ENCODE data around the gene DAB1.

DAB1 gene

DNA sequence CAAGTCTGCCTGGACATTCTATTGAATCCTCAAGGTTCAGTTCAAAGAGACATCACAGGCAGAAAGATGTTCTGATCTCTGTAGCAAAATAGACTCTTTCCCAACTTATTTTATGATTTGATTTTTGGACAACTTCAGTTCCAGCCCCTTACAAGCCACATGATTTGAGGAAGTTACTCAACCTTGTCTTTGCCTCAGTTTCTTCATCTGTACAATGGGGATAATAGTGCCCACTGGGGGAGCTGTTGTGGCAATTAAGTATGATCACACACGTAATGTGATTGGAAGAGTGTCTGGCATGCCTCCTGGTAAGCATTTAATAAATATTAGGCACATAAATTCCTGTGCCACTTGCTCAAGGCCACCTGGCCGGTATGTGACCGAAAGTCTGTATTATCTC is 130.6 kb downstream of the DAB1 start:
- no peaks in the 10 kb centered on the region for H3F3A ChIP-seq (ENCODE audit: insufficient read depth, low read length)
- peak; percentile 15; the same call in 1 of the 2 replicates for TF ChIP-seq CTCF (IDR thresholded peaks at IDR 0.05; ENCODE audit: low read length)
- no peak for TF ChIP-seq EZH2 (IDR thresholded peaks at IDR 0.05; ENCODE audit: borderline replicate concordance, low read length)
- no peaks in the 10 kb centered on the region for H3K27me3 ChIP-seq (ENCODE audit: insufficient read depth, low read length)
- H3K36me3 ChIP-seq (ENCODE audit: insufficient read depth, low read length): no peaks in the 10 kb centered on the region
- no peaks in the 10 kb centered on the region for H3K79me2 ChIP-seq (ENCODE audit: insufficient read depth, low read length)
- H3K4me2 ChIP-seq (ENCODE audit: low read length): no peak overlapping the region
- no peaks in the 10 kb centered on the region for H3K9me2 ChIP-seq (ENCODE audit: low read depth, low read length)
- no peaks in the 10 kb centered on the region for H3K4me1 ChIP-seq (ENCODE audit: insufficient read depth, low read length, severe bottlenecking)
- no peak overlapping the region for H3K27ac ChIP-seq (ENCODE audit: low read depth, low read length, poor library complexity, severe bottlenecking)
- H3K9me3 ChIP-seq (ENCODE audit: low read length): no peaks in the 10 kb centered on the region
- H3K4me3 ChIP-seq (ENCODE audit: low read depth, low read length, poor library complexity, severe bottlenecking): no peak overlapping the region
- no peak overlapping the region for H2AFZ ChIP-seq (ENCODE audit: low read length)
- no peak overlapping the region for H3K9ac ChIP-seq (ENCODE audit: low read length)
- no peaks in the 10 kb centered on the region for H4K20me1 ChIP-seq (ENCODE audit: insufficient read depth, low read length)

DNA sequence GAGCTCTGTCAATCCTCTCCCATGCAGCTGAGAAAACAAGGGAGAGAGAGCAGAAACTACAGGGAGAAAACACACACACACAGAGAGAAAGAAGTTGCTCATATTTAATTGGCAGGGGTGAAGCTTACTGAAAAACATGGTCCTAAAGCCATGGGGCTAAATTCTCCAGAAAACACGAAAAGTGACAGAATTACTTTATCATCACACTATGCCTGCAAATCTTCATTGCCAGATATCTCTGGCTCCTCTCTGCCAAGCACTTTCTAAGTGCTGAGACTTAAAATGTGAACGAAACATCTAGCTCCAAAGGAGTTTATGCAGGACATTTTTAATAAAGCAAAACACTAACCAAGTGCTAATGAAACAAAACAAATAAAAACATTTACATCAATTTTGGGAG is 134.1 kb downstream of the DAB1 start:
- no peaks in the 10 kb centered on the region for H3K27me3 ChIP-seq (ENCODE audit: insufficient read depth, low read length)
- no peak overlapping the region for H3K9ac ChIP-seq (ENCODE audit: low read length)
- H3K9me2 ChIP-seq (ENCODE audit: low read depth, low read length): no peaks in the 10 kb centered on the region
- no peak overlapping the region for H3K4me3 ChIP-seq (ENCODE audit: low read depth, low read length, poor library complexity, severe bottlenecking)
- no peaks in the 10 kb centered on the region for H4K20me1 ChIP-seq (ENCODE audit: insufficient read depth, low read length)
- H3K36me3 ChIP-seq (ENCODE audit: insufficient read depth, low read length): no peaks in the 10 kb centered on the region
- H2AFZ ChIP-seq (ENCODE audit: low read length): no peak overlapping the region
- H3F3A ChIP-seq (ENCODE audit: insufficient read depth, low read length): no peaks in the 10 kb centered on the region
- H3K27ac ChIP-seq (ENCODE audit: low read depth, low read length, poor library complexity, severe bottlenecking): no peak overlapping the region
- H3K4me2 ChIP-seq (ENCODE audit: low read length): no peak overlapping the region
- TF ChIP-seq EZH2 (IDR thresholded peaks at IDR 0.05; ENCODE audit: borderline replicate concordance, low read length) (no peak), CTCF (IDR thresholded peaks at IDR 0.05; ENCODE audit: low read length) (no peak)
- no peaks in the 10 kb centered on the region for H3K79me2 ChIP-seq (ENCODE audit: insufficient read depth, low read length)
- H3K9me3 ChIP-seq (ENCODE audit: low read length): no peaks in the 10 kb centered on the region
- no peaks in the 10 kb centered on the region for H3K4me1 ChIP-seq (ENCODE audit: insufficient read depth, low read length, severe bottlenecking)

GRCh38 chr1:57285992-57286391 is 137.9 kb downstream of the DAB1 start:
- Histone ChIP-seq H2AFZ (ENCODE audit: low read length) (no peak overlapping the region), H4K20me1 (ENCODE audit: insufficient read depth, low read length) (no peaks in the 10 kb centered on the region), H3K9ac (ENCODE audit: low read length) (no peak overlapping the region), H3K9me3 (ENCODE audit: low read length) (no peaks in the 10 kb centered on the region), H3K79me2 (ENCODE audit: insufficient read depth, low read length) (no peaks in the 10 kb centered on the region), H3K36me3 (ENCODE audit: insufficient read depth, low read length) (no peaks in the 10 kb centered on the region), H3K9me2 (ENCODE audit: low read depth, low read length) (no peaks in the 10 kb centered on the region), H3K4me2 (ENCODE audit: low read length) (no peak overlapping the region), H3K4me3 (ENCODE audit: low read depth, low read length, poor library complexity, severe bottlenecking) (no peak overlapping the region), H3F3A (ENCODE audit: insufficient read depth, low read length) (no peaks in the 10 kb centered on the region), H3K27me3 (ENCODE audit: insufficient read depth, low read length) (no peaks in the 10 kb centered on the region), H3K27ac (ENCODE audit: low read depth, low read length, poor library complexity, severe bottlenecking) (no peak overlapping the region), H3K4me1 (ENCODE audit: insufficient read depth, low read length, severe bottlenecking) (no peaks in the 10 kb centered on the region)
- TF ChIP-seq CTCF (IDR thresholded peaks at IDR 0.05; ENCODE audit: low read length) (no peak), EZH2 (IDR thresholded peaks at IDR 0.05; ENCODE audit: borderline replicate concordance, low read length) (no peak)

Measured in OCI-LY1 (cell line).